H1 (cell line): ENCODE results near the gene ULK1.

Experiments
- EZH2 ChIP-seq: fragments of 200-600 bp; sonication (generic); IDR thresholded peaks from 2 replicates; pipeline ENCODE4 v1.7.1; 2012; ENCODE audit warnings: low read depth, mild to moderate bottlenecking, moderate library complexity, low read length, inconsistent platforms; ENCODE audit not compliant: severe bottlenecking
- JUND ChIP-seq: IDR thresholded peaks from 2 replicates; pipeline ENCODE4 v1.6.1; 2011; ENCODE audit warnings: mild to moderate bottlenecking, improper control_type of control experiment, low read length
- SUZ12 ChIP-seq: fragments of 200-600 bp; sonication (generic); IDR thresholded peaks from 2 replicates; pipeline ENCODE4 v1.6.1; 2012; ENCODE audit warnings: mild to moderate bottlenecking, inconsistent platforms, low read length, moderate library complexity, mixed read lengths
- TAF1 ChIP-seq: IDR thresholded peaks from 2 replicates; pipeline ENCODE4 v1.6.1; 2011; ENCODE audit warnings: mild to moderate bottlenecking, low read depth, low read length
- TCF12 ChIP-seq: IDR thresholded peaks from 2 replicates; pipeline ENCODE4 v1.6.1; 2011; ENCODE audit warnings: low read depth, mild to moderate bottlenecking, low read length
- TF ChIP-seq, protein P1 (sequence below), 3 experiments: IDR thresholded peaks; 1 replicate in 2 of 3; 2 replicates in 1 of 3; pipeline versions ENCODE4 v1.5.1 to v1.6.1; 2011; ENCODE audit warnings: low read length in 3 of 3, mild to moderate bottlenecking in 3 of 3, inconsistent platforms in 2 of 3, low read depth in 1 of 3, moderate library complexity in 1 of 3; ENCODE audit not compliant: insufficient read depth in 1 of 3; ENCODE audit errors: control extremely low read depth in 1 of 3

DNA sequence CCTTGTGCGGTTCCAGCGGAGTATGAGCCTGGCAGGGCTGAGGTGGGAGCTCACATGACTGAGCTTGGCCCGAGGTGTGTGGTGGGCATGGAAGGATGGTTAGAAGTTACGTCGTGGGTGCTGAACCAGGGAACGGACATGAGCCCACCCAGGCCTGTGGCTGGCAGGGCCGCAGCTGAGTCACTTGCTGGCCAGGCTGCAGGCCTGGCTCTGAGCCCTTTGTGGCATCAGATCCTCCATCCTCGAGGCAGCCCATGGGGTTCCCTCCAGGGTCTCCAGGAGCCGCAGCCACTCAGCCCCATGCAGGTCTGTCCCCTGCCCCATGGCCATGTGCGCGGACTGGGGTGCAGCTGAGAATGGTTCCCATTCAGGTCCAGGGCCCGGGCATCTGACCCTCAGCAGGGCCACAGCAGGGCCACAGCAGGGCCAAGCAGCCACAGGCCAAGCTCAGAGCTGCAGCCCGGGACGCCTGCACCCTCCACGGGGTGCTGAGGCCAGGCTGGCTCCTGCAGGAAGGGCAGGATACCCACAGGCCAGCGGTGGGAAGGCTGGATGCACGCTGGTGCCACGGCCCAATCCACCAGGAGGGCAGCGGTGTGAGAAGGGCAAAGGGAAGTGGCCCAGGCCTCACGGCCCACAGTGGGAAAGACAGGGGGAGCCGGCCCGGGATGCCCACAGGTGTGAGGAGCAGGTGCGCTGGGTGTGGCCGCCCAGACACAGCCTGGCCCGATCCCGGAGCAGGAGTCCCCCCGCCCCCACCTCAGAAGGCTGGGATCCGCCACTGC, 26.3 kb upstream of the ULK1 start:
- TF ChIP-seq, protein P1, sequence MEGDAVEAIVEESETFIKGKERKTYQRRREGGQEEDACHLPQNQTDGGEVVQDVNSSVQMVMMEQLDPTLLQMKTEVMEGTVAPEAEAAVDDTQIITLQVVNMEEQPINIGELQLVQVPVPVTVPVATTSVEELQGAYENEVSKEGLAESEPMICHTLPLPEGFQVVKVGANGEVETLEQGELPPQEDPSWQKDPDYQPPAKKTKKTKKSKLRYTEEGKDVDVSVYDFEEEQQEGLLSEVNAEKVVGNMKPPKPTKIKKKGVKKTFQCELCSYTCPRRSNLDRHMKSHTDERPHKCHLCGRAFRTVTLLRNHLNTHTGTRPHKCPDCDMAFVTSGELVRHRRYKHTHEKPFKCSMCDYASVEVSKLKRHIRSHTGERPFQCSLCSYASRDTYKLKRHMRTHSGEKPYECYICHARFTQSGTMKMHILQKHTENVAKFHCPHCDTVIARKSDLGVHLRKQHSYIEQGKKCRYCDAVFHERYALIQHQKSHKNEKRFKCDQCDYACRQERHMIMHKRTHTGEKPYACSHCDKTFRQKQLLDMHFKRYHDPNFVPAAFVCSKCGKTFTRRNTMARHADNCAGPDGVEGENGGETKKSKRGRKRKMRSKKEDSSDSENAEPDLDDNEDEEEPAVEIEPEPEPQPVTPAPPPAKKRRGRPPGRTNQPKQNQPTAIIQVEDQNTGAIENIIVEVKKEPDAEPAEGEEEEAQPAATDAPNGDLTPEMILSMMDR (IDR thresholded peaks at IDR 0.05; ENCODE audit: control extremely low read depth in 1 of 3, insufficient read depth in 1 of 3, low read depth in 1 of 3, low read length in 3 of 3): no peak
- TF ChIP-seq TAF1 (no peak), SUZ12 (no peak), TCF12 (no peak), JUND (no peak), EZH2 (no peak)
